ENCODE measurements around the gene KMT2B. TPM values are rescaled to one million over a fixed set of nuclear protein-coding genes. Genes with fewer than 3 reads are reported as not detected.

The KMT2B gene
- total and polyA plus RNA-seq, 9 of the 15 experiments (the other 6 are each of a cell fraction or from before 2014, with no cell fraction given): 0.63 to 43.9 (median 8.1) TPM

GRCh38 chr19:35703343-35703742 is 14.5 kb upstream of the KMT2B start:
- no TSS peak for BruUV-seq (replicated peaks)
- CTCF ChIA-PET (ENCODE audit: low intra/inter-chr PET ratio): no interaction called here
- peak; percentile 22 for TF ChIP-seq NFYB (IDR thresholded peaks at IDR 0.05; ENCODE audit: extremely low read depth, insufficient read length)
- no peak for TF ChIP-seq PHB2 (IDR thresholded peaks at IDR 0.05; ENCODE audit: low read depth)
- H3K4me3 ChIP-seq: no peak overlapping the region
- ATAC-seq (no peak), DNase-seq (ENCODE audit: extremely low read depth in 1 of 4, low spot score in 3 of 4) (no peak), FAIRE-seq (no peak)
- no peaks in the 10 kb centered on the region for H3K79me2 ChIP-seq (ENCODE audit: control insufficient read depth, insufficient read depth, low read length)
- H3K9me1 ChIP-seq (ENCODE audit: control insufficient read depth, insufficient read depth, low read length): no peaks in the 10 kb centered on the region
- in situ Hi-C loops (cut with MboI) (loop anchor here (5.0 kb wide), 1 partner anchor 229 kb away; no protein-coding TSS in a partner anchor), intact Hi-C loops (cut with micrococcal nuclease) (no loop called here)
- peaks cover 8 to 24% of the 10 kb centered on the region in 2 experiments; a peak in 3 of 5 replicates for H3K27me3 ChIP-seq (ENCODE audit: control insufficient read depth in 2 of 2, insufficient read depth in 2 of 2, low read length in 2 of 2)
- 21% methylated on average over 9 of the region's 9 CpGs for WGBS (ENCODE audit: insufficient coverage, low coverage, missing lambda C conversion rate)
- no peaks in the 10 kb centered on the region for H4K20me1 ChIP-seq (replicated peaks; ENCODE audit: control insufficient read depth, insufficient read depth, low read length)
- POLR2A ChIA-PET: interaction anchor here (0.6 kb wide), 2 partner anchors 10 to 37 kb away, joined by 3 read pairs; no protein-coding TSS in a partner anchor
- H3K9ac ChIP-seq (ENCODE audit: insufficient read depth in 1 of 2, low read depth in 2 of 2, low read length in 2 of 2): no peak overlapping the region
- H3K4me2 ChIP-seq (ENCODE audit: insufficient read depth, low read length): no peak overlapping the region
- no peak overlapping the region for H2AFZ ChIP-seq (ENCODE audit: low read depth, low read length)
- H3K36me3 ChIP-seq (ENCODE audit: control insufficient read depth, insufficient read depth, low read length): no peaks in the 10 kb centered on the region
- H3K4me1 ChIP-seq (replicated peaks in 1 of 2; ENCODE audit: control insufficient read depth in 2 of 2, insufficient read depth in 2 of 2, low read length in 2 of 2): peaks cover 0 to 21% of the 10 kb centered on the region in 2 experiments; a peak in 3 of 5 replicates
- H3K9me3 ChIP-seq (replicated peaks; ENCODE audit: control insufficient read depth, insufficient read depth, low read depth, low read length): no peaks in the 10 kb centered on the region
- H3K27ac ChIP-seq (ENCODE audit: extremely low read depth, low read depth, low read length): no peak overlapping the region

- FAIRE-seq: peak; percentile 87
- CTCF ChIA-PET (ENCODE audit: low intra/inter-chr PET ratio): no interaction called here
- 5% methylated on average over 19 of the region's 24 CpGs for WGBS (ENCODE audit: insufficient coverage, low coverage, missing lambda C conversion rate)
- no peak for TF ChIP-seq TCF7 (IDR thresholded peaks at IDR 0.05; ENCODE audit: borderline replicate concordance)
- no peak for TF ChIP-seq ZNF165 (CRISPR knock-in tag; IDR thresholded peaks at IDR 0.05; ENCODE audit: borderline replicate concordance)
- TF ChIP-seq RBM22 (IDR thresholded peaks at IDR 0.05; ENCODE audit: low read depth, low read length, poor library complexity, severe bottlenecking): no peak
- TF ChIP-seq RHOXF2B (CRISPR knock-in tag; conservative IDR thresholded peaks at IDR 0.05): no peak
- TF ChIP-seq FOXK1 (CRISPR knock-in tag; IDR thresholded peaks at IDR 0.05; ENCODE audit: borderline replicate concordance): 0 out of 2 replicates have a peak, but pooled peaks have one; percentile 65
- 0 out of 4 replicates have a peak, but pooled peaks of 1 of the 2 experiments have one; percentile 43 for TF ChIP-seq MAZ (CRISPR knock-in tag; conservative IDR thresholded peaks at IDR 0.05 in 1 of 2, IDR thresholded peaks at IDR 0.05 in 1 of 2)
- peak; percentile 66 for TF ChIP-seq ZNF143 (CRISPR knock-in tag; IDR thresholded peaks at IDR 0.05)
- peak; percentile 74 for TF ChIP-seq RBM25 (IDR thresholded peaks at IDR 0.05; ENCODE audit: low read depth, low read length, severe bottlenecking)
- TF ChIP-seq HNRNPL (IDR thresholded peaks at IDR 0.05; ENCODE audit: low read depth, low read length): no peak
- TF ChIP-seq FOS (IDR thresholded peaks at IDR 0.05; ENCODE audit: extremely low read depth, insufficient read length): peak; percentile 81
- TF ChIP-seq SP1 (CRISPR knock-in tag; IDR thresholded peaks at IDR 0.05): 0 out of 2 replicates have a peak, but pooled peaks have one; percentile 25
- peak; percentile 49; the same call in 1 of the 2 replicates for TF ChIP-seq GABPB1 (CRISPR knock-in tag; IDR thresholded peaks at IDR 0.05)
- TF ChIP-seq ATF2 (CRISPR knock-in tag; IDR thresholded peaks at IDR 0.05): no peak
- TF ChIP-seq ILF3 (IDR thresholded peaks at IDR 0.05; ENCODE audit: borderline replicate concordance): no peak
Measured at GRCh38 chr19:35704218-35704617, 13.6 kb upstream of the KMT2B start, which contains the start of gene ZBTB32. Gene ZBTB32, plus strand, starts transcription at chr19:35704558. Its CDS starts 10,069 bp downstream, at chr19:35714627.

More at GRCh38 chr19:35704218-35704617, 13.6 kb upstream of the KMT2B start, which contains the start of gene ZBTB32:
- peak; percentile 87 for ATAC-seq
- H2AFZ ChIP-seq (ENCODE audit: low read depth, low read length): no peak within 1 kb of the TSS
- intact Hi-C loops (cut with micrococcal nuclease): no loop called here
- H3K9me3 ChIP-seq (replicated peaks; ENCODE audit: control insufficient read depth, insufficient read depth, low read depth, low read length): no peaks in the 10 kb centered on the region
- no peaks in the 10 kb centered on the region for H3K79me2 ChIP-seq (ENCODE audit: control insufficient read depth, insufficient read depth, low read length)
- H3K4me1 ChIP-seq (replicated peaks in 1 of 2; ENCODE audit: control insufficient read depth in 2 of 2, insufficient read depth in 2 of 2, low read length in 2 of 2): peaks cover 0 to 21% of the 10 kb centered on the region in 2 experiments; a peak in 3 of 5 replicates
- peak; percentile 87 to 98 (median 95) for DNase-seq (ENCODE audit: extremely low read depth in 1 of 4, low spot score in 3 of 4)
- POLR2A ChIA-PET: interaction anchor here (0.7 to 1.1 kb wide), 2 partner anchors 36 to 568 kb away, joined by 3 read pairs; no protein-coding TSS in a partner anchor
- H4K20me1 ChIP-seq (replicated peaks; ENCODE audit: control insufficient read depth, insufficient read depth, low read length): no peaks in the 10 kb centered on the region
- H3K4me3 ChIP-seq: no peak within 1 kb of the TSS
- no peak within 1 kb of the TSS for H3K4me2 ChIP-seq (ENCODE audit: insufficient read depth, low read length)
- H3K9me1 ChIP-seq (ENCODE audit: control insufficient read depth, insufficient read depth, low read length): no peaks in the 10 kb centered on the region
- no peaks in the 10 kb centered on the region for H3K36me3 ChIP-seq (ENCODE audit: control insufficient read depth, insufficient read depth, low read length)
- no peak within 1 kb of the TSS for H3K27ac ChIP-seq (ENCODE audit: extremely low read depth, low read depth, low read length)
- H3K27me3 ChIP-seq (ENCODE audit: control insufficient read depth in 2 of 2, insufficient read depth in 2 of 2, low read length in 2 of 2): peaks cover 10 to 30% of the 10 kb centered on the region in 2 experiments; a peak in 4 of 5 replicates
- BruUV-seq (replicated peaks): no TSS peak
- in situ Hi-C loops (cut with MboI): loop anchor here (5.0 kb wide), 1 partner anchor 228 kb away; no protein-coding TSS in a partner anchor
- no peak within 1 kb of the TSS for H3K9ac ChIP-seq (ENCODE audit: insufficient read depth in 1 of 2, low read depth in 2 of 2, low read length in 2 of 2)

Measured in K562 (cell line).